Upper lobe of right lung (tissue), 1 donor: Measurements from ENCODE around the gene SMAD6. TPM values are rescaled to one million over a fixed set of nuclear protein-coding genes. Genes with fewer than 3 reads are reported as not detected.

Source experiments
- ATAC-seq: fragments of 200-7000 bp; cut with Tn5 transposase; one replicate; pipeline ENCODE4 v1.9.1; 2020; ENCODE audit warnings: mild to moderate bottlenecking, moderate library complexity
- DNase-seq: peaks from one replicate; pipeline ENCODE4 v3.0.0-alpha.2; 2020
- H3K27ac ChIP-seq: fragments of 200-600 bp; one replicate; pipeline ENCODE4 v1.8.0; 2022
- H3K27me3 ChIP-seq: fragments of 200-600 bp; one replicate; pipeline ENCODE4 v1.8.0; 2022; ENCODE audit warnings: mild to moderate bottlenecking
- H3K36me3 ChIP-seq: fragments of 200-600 bp; one replicate; pipeline ENCODE4 v1.8.0; 2022
- H3K4me1 ChIP-seq: fragments of 200-600 bp; one replicate; pipeline ENCODE4 v1.8.0; 2022
- H3K4me3 ChIP-seq: fragments of 200-600 bp; one replicate; pipeline ENCODE4 v1.8.0; 2022; ENCODE audit warnings: mild to moderate bottlenecking
- H3K9me3 ChIP-seq: fragments of 200-600 bp; one replicate; pipeline ENCODE4 v1.8.0; 2022
- CTCF ChIP-seq: fragments of 200-600 bp; IDR thresholded peaks from one replicate; pipeline ENCODE4 v1.8.0; 2022; ENCODE audit warnings: antibody characterized with exemption
- intact Hi-C: fragments of 100-400 bp; cut with DNase I; formaldehyde crosslinking; loops from one replicate; pipeline ENCODE4 v1.11.0; 2022
- total RNA-seq: library from RNA; stranded (reverse); fragmentation: NEBNext Ultra II Directional; extraction: Animal tissue kit (Norgen Biotek cat#: 25700); gene quantifications from one replicate; pipeline ENCODE4 v1.2.1, GENCODE V29; 2021
- donor health status: DM: no; HTN: yes; CAD: no; lungs with severe emphysema.

SMAD6 gene
- total RNA-seq, 1 donor from 2014 or later = 167 TPM

GRCh38 chr15:66761726-66762595 lies 59.9 kb downstream of the SMAD6 start:
- TF ChIP-seq CTCF = no peak
- H3K27ac ChIP-seq = peak overlapping the region; percentile 61
- no peaks in the 10 kb centered on the region for H3K27me3 ChIP-seq
- no peaks in the 10 kb centered on the region for H3K9me3 ChIP-seq
- DNase-seq (no peak), ATAC-seq (no peak)
- H3K4me1 ChIP-seq = peaks cover 96% of the 10 kb centered on the region
- H3K4me3 ChIP-seq = no peak overlapping the region
- intact Hi-C loops = no loop called here
- H3K36me3 ChIP-seq = no peaks in the 10 kb centered on the region

- H3K4me3 ChIP-seq = no peak overlapping the region
These were observed 61.4 kb downstream of the SMAD6 start for GRCh38 chr15:66763186-66764071.

GRCh38 chr15:66764072-66764786 lies 62.2 kb downstream of the SMAD6 start:
- no peak for DNase-seq
- Histone ChIP-seq H3K4me3 (no peak overlapping the region), H3K4me1 (peaks cover 83% of the 10 kb centered on the region), H3K27ac (peak overlapping the region; percentile 61), H3K36me3 (no peaks in the 10 kb centered on the region), H3K27me3 (no peaks in the 10 kb centered on the region), H3K9me3 (no peaks in the 10 kb centered on the region)
- intact Hi-C loops = no loop called here
- TF ChIP-seq CTCF = no peak
- no peak for ATAC-seq

More at GRCh38 chr15:66763186-66764071, 61.4 kb downstream of the SMAD6 start:
- Histone ChIP-seq H3K27me3 (no peaks in the 10 kb centered on the region), H3K4me1 (peaks cover 91% of the 10 kb centered on the region), H3K36me3 (no peaks in the 10 kb centered on the region), H3K27ac (peak overlapping the region; percentile 61), H3K9me3 (no peaks in the 10 kb centered on the region)
- ATAC-seq (peak; percentile 80), DNase-seq (peak; percentile 96)
- intact Hi-C loops = no loop called here
- TF ChIP-seq CTCF = no peak

- ATAC-seq (peak; percentile 68), DNase-seq (peak; percentile 88)
- H3K4me1 ChIP-seq = peaks cover 72% of the 10 kb centered on the region
- H3K36me3 ChIP-seq = no peaks in the 10 kb centered on the region
- intact Hi-C loops = no loop called here
- peak overlapping the region; percentile 48 for H3K27ac ChIP-seq
- H3K27me3 ChIP-seq = no peaks in the 10 kb centered on the region
- no peaks in the 10 kb centered on the region for H3K9me3 ChIP-seq
- TF ChIP-seq CTCF = no peak
- H3K4me3 ChIP-seq = no peak overlapping the region
These were observed 63.6 kb downstream of the SMAD6 start for GRCh38 chr15:66765478-66766281.
